NCI-H1092 treated with DMSO at 0.1 percent for 48 hours (cell line): ENCODE results near the gene VPS11.
"Not testable (repeated sequence)": the region's sequence is repeated elsewhere in the genome, so short reads cannot be mapped to it uniquely, and the experiment has no call there.

ENCODE experiments used
- DNase-seq: peaks from one replicate; lab custom pipeline; 2025; lab: John Stamatoyannopoulos, UW

The VPS11 gene

DNA sequence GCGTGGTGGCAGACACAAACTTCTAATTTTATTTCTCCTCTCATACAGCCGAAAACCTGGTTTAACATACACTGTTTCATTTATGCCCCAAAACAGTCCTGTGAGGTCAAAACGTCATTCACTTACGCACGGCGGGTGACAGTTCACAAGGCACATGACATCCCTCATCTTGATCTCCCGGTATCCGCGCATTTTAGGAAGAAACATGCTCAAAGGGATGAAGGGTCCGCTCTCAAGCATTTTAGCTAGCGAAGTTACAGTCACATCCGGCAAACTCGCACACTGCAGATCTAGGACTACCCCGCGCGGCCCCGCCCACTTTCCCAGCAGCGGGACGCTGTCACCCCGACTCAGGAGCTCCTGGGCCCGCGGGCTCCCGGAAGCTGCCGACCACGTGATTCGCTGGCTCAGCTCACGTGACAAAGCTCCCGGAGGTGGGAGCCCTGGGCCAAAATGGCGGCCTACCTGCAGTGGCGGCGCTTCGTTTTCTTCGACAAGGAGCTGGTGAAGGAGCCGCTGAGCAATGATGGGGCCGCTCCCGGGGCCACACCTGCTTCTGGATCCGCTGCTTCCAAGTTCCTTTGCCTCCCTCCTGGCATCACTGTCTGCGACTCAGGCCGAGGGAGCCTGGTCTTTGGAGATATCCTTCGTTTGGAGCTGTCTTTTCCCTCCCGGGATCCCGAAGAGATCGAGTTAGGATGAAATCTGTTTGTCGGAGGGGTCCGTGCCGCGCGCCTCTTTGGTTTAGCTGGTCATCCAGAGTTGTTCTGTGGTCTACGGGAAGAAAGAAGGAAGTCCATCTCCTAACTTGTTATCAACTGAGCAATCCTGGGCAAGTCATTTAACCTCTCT is at the start of gene VPS11:
Gene VPS11 (plus strand): TSS at position 448 of the 852 bp plus-strand sequence. CDS start 6 bp downstream, at position 454.
- DNase-seq = peak; percentile 92

DNA sequence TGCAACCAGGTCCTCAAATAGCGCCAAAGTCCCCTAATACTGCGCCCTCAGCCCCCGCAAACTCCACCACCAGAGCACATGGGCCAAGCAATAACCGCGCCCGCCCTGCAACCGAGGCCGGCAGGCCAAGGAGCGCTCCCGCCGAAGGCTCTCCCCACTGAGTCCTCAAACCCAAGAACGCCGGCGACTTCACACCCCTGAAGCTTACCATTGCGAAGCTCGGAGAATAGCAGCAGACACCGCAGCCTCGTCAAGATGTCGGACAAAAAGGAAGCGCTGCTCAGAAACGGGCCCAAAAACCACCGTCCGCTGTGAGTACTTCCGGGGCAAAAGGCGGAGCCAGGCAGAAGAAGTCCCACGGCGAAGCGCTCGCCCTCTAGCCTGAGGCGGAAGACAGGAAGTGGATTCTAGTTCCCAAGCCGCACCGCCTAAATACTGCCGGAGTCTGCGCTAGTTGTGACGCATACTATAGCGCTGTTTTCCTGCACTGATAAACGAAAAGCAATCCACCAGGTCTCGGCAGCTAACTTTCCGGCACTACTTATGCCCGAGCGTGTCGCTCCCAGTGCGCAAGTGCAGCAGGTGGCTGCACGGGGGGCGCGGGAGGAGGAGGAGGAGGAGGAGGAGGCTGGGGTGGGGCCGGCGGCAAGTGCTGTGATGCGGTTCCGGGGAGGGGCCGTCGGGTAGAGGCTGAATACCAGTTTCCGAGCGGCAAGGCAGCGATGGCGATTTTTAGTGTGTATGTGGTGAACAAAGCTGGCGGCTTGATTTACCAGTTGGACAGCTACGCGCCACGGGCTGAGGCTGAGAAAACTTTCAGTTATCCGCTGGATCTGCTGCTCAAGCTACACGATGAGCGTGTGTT is 49.3 kb upstream of the VPS11 start, which contains the start of the genes RPS25 and TRAPPC4:
Gene RPS25 (minus strand): TSS at position 270 of the 865 bp plus-strand sequence. CDS start 59 bp downstream, at position 211.
Gene TRAPPC4 (plus strand): TSS at position 693 of the 865 bp plus-strand sequence. CDS start 30 bp downstream, at position 723.
- DNase-seq = peak; percentile 99

DNA sequence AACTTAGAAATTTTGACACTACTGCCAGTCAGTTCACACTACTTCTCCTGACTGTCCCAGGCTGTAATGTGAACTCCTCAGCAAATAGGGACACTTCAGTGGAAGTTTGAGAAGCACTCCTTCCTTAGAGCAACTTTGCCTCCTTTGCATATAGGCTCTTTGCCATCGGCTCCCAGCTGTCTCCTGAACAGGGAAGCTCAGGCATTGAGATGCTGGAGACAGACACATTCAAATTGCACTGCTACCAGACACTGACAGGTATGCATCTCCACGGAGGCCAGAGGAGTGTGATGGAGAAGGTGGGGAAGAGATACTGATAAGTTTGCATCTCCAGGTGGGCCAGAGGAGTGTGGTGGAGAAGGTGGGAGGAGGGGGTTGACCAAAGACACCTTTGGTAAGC is 47.6 kb upstream of the VPS11 start:
- no peak for DNase-seq

DNA sequence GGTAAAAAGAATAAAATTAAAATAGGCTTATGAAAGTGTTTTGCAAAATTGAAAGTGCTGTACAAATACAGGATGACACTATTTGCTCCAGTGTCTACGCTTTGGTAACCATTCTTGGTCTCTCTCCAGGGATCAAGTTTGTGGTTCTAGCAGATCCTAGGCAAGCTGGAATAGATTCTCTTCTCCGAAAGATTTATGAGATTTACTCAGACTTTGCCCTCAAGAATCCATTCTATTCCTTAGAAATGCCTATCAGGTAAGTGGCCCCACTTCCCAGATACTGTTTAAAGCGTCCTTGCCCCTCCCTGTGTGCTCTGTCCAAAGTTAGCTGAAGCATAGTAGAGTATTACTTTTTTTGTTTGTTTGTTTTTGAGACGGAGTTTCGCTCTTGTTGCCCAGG is 46.0 kb upstream of the VPS11 start:
- DNase-seq = no peak

DNA sequence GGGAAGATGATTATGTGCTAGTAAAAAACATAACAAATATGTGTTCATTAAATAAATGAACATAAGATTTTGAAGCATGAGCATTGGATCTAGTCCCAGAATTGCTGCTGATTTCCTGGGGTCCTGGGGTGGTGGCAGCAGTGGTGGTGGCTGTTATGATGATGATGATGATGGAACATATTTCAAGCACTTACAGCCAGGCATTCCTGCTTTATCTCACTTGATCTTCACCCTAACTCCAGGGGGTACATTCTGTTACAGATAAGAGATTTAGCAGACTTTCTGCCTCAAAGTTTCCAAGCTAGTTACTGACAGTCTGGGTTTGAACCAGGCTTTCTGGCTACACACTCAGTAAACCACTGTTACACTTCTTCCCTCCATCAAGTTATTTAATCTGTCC is 43.9 kb upstream of the VPS11 start:
- no peak for DNase-seq

DNA sequence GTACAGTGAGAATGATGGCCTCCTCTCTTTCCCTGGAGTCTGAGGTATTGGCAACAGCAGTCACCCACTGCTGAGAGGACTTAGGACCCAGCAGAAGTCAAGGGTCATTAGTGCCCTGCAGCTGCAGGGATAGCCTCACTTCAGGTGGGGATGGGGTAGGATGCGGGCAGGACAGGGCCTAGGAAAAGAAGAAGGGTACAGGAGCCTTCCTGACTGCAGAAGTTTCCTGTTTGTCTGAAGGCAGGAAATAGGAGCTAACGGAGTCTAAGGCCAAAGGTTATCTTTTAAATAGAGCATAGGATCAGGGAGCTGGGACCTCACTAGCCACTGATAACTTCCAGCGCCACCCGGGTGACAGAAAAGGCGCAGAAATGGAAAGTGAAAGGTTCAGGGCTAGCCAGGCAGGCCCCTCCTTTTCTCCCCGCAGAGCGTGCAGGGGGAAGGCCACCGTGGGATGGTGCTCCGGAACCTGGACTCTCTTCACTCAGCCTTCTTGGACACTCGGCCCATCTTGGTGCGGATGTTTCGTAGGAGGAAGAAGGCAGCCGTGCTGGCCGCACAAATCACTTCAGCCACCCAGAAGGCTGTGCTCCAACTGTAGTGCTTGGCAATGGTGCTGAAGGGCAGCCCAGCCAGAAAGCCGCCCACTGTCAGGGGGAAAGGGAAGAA is 43.1 kb upstream of the VPS11 start:
- no peak for DNase-seq

DNA sequence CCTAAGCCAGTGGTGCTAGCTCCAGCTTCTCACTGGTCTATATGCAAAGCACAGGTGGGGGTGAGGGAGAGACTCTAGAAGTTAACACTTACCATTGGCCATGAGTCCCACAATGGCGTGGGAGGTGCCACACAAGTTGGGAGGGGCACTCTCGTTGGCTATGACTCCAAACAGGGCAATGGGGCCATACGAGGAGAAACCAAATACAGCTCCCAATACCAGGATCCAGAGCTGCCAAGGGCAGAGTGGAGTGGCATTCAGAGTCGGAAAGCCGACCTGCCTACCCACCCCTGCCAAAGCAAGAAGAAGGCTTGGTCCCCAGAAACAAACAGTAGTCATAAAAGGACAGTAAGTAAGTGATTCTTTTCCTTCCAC is 42.5 kb upstream of the VPS11 start:
- no peak for DNase-seq

DNA sequence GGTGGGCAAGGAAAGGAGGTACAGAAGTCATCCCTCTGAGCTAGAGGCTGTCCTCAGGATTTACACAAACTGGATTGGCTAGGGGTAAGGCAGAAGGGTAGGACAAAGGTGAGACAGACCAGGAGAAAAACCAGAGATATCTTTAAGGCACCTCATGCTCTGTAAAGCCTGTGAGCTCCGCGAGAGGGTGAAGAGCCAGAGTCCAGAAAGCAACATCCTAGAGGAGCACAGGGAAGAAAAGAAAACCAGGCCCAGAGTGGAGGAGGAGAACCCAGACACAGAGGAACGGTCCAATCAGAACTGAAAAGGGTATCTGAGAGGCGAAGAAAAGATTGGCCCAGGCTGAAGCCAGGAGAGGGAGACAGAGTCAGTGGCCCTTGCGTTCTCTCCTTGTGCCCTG is 42.1 kb upstream of the VPS11 start:
- DNase-seq = no peak

DNA sequence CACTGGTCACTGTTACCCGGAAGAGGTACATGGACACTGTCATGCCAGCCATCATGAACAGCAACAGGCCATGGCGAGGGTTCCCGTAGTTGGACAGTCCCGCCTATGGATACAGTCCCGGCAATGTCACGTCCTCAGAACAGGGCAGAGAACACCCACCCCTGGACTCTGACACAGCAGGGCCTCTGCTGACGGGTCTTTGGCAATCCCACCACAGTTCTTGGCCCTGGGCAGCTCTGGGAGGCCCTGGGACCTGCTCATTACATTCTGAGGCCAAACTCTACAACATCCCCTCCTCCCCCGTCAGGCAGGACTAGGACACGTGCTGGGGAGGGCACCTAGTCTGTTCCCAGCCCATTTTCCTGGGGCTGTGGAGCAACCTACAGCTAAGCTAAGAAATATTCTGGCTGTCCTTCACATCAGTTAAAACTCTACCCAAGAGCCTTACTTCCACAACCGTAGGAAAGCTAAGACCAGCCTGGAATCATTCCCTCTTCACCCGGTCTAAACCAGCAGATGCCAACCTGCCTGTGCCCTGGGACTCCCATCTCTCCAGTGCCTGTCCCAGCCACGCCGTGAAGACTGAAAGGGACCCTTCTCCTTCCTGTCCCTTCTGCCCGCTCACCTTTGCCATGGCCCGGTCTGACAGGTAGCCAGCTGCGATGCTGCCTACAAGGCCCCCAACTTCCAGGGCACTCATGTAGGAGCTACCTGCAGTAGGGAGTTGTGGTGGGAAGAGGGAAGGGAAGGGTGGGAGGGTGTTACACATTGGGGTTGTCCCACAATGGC is 41.4 kb upstream of the VPS11 start:
- DNase-seq = no peak

DNA sequence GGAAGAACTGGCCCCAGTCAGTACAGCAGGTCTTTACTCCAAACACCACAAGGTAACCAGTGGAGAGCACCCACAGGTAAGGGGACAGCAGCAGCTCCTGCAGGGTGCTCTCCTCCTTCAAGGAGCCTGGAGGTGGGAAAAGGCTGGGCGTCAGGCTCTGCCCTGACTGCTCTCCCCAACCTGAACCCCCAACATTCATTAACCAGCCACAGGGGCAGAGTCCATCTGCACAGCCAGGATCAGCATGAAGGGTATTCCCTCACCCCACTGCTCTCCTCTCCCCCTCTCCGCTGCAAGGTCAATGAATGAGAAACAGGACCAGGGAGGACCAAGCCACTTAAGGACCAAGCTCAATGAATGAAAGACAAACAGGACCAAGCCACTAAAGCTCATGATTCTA is 40.6 kb upstream of the VPS11 start:
- DNase-seq = no peak

DNA sequence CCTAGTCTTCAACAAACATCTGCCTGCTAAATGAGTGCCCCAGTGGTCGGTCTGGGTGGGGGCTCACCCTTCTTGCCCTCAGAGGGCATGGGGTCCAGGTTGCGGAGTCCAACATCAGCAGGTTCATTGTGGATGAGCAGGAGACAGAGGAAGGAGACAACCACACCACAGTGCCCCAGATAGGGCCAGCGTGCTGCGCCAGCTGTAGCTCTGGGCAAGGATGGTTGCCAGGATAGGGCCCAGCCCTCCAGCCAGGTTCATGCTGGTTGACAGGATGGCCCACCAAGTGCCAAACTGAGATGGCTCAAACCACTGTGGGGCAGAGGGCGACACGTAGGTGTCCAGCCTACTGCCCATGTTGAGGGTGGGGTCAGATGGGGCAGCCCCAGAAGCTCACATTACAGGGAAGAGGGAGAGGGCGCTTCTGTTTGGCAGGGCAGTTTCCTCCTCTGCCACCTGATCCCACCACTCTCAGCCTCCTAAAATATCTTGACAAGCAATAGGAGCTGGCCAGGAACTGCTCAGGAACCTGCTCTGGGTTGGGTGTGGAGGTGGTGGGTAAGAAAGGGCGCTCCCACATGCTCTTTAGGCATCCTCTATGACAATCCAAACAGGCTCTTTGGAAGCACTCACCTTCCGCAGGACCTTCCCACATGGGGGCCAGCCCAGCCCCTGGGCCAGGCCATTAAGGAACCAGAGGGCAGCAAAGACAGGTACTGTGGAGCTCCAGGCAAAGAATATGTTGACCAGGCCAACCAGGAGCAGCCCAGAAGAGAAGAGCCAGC is 39.9 kb upstream of the VPS11 start:
- DNase-seq = no peak

DNA sequence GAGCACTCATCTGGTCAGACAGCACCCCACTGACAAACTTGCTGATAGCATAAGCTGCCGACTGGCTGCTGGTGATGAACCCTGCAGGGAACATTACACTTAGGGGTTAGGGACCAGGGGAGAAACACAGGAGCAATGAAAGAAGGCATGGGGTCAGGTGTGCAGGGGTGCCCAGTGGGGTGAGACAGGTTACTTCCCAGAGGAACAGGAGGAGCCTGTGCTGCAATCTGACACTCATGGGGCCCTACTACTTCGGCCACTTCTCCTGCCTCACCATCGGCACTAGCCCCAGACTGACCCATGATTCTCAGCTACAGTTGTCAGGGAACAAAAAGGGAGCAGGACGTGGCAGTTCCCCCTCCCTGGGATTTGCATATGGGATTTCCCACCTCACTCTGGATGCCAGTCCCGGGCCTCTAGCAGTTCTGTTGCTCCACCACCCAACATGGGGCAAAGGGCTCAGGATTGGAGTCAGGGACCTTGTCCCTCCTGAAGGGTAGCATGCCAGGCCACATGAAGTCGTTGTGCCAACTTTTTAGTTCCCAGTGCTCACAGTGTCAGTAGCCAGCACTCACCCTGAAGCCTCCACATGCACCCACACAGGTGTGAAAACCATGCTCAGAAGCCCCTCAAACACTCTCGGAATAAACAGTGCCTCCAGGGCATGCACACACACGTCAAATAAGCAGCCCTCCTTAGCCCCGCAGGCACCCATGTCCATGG is 39.1 kb upstream of the VPS11 start:
- DNase-seq = no peak

DNA sequence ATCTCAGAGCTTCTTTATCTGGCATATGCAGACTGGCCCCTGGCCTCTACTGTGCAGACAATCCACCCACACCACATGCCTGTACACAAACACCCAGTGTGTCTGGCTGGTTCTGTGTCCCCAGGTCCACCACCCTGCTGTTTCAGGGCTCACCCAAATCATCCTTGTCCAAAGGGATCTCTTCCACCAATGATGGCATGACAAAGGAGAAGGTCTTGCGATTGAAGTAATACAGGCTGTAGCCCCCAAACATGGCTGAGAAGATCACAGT is 38.6 kb upstream of the VPS11 start:
- no peak for DNase-seq

DNA sequence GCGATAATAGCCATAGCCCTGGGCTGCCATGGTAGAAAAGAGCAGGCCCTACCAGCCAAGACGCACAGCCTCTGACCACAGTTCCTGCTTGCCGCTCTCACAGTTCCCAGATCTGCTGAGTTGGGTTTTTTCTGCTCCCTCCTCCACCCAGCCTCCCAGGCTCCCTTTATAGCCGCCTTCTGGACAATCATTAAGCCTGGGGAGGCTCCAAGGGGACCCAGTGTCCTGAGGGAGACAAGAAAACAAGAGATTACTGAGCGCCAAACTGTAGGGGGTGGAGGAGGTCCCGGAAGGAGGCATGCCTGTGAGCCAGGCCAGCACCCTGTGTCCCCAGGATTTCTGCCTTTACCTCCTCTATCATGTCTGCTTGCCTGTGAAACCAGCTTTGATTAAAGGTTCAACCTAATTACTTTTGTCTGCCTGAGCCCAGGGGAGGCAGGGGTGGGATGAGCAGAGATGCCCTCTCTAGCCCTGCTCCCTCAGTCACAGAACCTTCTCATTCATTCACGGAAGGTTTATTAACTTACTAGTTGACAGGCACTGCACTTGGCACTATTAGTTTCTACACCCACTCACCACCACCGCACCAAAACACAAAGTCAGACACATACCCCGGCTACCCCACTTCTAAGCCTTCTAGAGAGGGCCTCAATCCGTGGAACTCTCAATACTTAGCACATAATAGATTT is 38.1 kb upstream of the VPS11 start:
- no peak for DNase-seq

DNA sequence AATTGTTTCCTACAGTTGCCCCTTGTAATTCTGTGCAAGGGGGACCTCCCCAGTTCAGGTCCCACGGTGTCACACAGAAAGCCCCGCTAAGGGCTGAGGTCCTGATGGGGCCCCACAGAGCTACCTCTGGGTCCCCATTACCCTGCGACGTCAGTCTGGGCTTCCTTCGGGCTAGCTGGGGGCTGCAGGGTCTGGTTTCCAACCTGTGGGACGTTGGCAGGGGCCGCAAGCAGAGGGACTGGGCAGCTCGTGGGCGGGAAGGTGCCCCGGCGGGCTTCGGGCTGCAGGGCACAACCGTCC is 37.6 kb upstream of the VPS11 start:
- DNase-seq = no peak

DNA sequence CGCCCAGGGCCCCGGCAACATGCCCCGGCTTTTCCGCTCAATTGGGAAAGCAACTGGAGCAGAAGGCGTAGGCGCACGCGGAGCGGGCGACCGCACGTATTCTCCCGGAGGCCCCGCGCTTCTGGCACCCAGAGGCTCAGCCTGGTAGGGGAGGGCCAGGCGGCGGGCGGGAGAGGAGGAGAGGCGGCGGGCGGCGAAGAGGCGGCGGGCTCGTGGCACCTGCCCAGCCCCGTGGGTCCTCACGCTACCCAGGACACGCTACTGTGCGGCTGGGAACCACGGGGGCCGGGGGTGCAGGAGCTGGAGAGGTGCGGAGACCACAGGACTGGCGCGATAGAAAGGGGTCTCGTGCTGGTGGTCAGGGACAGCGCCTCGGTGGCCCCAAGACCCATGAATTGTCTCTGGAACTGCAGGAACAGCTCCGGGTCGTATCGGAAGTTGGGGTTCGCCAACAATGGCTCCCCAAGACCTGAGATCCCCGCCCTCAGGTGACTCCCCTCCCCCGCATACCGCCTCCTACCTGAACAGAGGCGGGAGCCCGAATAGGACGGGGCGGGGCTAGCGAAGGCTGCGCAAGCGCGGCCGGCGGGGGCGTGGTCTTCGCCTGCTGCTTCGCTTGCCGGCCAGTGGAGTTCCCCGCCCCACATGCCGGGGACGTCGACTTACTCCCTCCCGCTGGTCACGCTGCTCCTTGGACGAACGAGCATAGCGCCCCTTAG is 37.1 kb upstream of the VPS11 start, which contains the start of gene SLC37A4:
Gene SLC37A4 (minus strand): TSS at position 549 of the 719 bp plus-strand sequence.
- peak; percentile 97 for DNase-seq

DNA sequence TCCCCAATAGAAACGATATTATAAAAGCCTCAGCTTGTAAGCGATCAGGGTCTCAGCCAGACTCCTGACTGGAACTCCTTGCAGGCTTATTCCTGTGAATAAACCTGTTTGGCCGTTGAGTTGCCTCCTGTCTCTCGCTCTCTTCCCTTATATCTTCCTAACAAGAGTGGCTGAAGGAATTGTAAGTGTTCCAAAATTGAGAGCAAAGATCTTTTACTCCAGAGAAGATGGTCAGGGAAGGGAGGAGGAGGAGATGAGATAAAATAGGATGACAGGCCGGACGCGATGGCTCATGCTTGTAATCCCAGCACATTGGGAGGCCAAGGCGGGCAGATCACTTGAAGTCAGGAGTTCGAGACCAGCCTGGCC is 35.7 kb upstream of the VPS11 start:
- DNase-seq = no peak

DNA sequence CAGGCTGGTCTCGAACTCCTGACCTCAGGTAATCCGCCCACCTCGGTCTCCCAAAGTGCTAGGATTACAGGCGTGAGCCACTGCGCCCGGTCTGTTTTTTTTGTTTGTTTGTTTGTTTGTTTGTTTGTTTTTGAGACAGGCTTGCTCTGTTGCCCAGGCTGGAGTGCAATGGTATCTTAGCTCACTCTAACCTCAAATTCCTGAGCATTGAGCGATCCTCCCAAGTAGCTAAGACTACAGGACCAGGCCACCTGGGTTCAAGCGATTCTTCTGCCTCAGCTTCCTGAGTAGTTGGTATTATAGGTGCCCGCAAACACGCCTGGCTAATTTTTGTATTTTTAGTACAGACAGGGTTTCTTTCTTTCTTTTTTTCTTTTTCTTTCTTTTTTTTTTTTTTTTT is 34.2 kb upstream of the VPS11 start:
- not testable (repeated sequence) for DNase-seq

DNA sequence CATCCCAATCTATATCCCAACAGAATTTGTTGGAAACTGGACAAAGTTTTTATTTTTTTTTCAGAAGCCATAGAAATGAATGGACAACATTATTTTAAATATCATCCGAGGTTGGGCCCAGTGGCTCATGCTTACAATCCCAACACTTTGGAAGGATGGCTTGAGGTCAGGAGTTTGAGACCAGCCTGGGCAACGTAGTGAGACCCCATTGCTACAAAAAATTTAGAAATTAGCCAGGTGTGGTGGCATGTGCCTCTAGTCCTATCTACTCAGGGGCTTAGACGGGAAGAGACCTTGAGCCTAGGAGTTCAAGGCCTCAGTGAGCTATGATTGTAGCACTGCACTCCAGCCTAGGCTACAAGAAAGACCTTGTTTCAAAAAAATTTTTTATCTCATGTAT is 32.8 kb upstream of the VPS11 start:
- DNase-seq = no peak
